NAMALWA (cell line): ENCODE measurements around the gene LLGL1.
A peak's percentile ranks its signal among the peaks of the same experiment; 100 is the strongest.

Experiments
- DNase-seq: peaks from one replicate; pipeline ENCODE4 v3.0.0-alpha.2; 2015; ENCODE audit warnings: low spot score

Gene LLGL1

DNA sequence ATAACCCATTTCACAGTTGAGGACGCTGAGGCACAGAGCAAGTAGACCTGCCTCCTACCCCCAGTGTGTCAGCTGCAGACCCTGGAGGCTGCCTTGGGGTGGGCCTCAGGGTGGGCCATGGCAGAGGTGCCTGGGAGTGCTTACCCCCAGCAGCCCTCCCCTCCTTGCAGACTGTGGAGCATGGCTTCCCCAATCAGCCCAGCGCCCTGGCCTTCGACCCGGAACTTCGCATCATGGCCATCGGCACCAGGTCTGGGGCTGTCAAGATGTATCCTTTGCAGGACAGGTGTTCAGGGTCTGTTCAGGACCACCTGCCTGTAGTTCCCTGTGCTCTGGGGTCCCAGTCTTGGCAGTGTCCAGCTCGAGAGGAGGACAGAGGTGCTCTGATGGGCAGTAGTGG lies 4.3 kb downstream of the LLGL1 start:
- no peak for DNase-seq

DNA sequence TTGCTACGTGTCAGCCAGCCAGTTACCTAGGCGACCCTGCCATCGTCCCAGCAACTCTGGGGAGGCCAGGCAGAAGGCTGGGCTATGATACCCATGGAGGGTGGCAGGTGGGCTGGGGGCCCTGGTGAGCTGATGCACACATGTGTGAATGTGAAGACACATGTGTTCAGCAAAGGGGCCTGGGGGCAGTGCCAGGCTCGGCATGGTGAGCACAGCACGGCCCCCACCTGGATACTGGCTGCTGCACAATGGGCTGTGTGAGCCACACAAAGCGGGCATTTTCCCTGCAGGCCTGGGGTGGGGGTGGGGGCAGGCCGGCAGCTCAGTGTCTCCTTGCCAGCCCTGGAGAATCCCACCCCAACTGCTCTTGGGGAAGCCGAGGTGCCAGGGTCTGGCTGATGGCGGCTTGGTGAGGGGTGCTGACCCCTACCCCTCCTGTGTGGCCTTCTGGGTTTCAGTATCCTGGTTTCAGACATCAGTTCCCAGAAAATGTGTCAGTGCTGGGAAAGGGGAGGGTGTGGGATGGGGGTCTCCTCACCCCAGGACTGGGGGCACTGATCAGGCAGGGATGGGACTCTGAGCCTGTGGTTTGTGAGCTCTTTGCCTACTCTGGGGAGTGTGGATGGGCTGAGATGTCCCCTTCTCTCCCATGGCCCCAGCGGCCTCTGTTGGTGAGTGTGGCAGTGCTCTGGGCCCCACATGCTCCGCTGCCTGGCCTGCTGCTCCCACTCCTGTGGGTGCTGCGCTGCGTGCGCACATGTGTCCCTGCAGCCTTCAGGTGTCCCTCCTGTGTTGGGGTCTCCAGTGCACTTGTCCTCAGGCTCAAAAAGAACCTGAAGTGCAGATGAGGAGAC lies 5.1 kb downstream of the LLGL1 start:
- DNase-seq = no peak

DNA sequence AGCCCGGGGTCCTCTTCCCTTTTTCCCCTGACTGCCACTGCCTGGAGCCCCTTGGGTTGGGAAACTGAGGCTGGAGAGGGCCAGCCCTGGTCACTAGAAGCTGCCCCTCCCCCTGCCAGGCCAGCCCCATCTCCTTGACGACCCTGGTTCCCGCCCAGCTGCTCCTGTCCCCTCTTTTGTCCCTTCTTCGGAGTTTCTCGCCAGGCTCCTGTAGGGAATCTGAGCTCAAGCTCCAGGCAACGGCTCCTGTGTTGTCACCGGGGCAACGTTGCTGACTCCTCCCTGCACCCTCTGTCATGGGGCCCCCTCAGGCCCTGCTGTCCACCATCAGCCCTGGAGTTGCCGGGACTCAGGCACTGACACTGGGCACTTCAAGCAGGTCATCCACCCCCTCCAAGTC lies 5.7 kb downstream of the LLGL1 start:
- DNase-seq = no peak

DNA sequence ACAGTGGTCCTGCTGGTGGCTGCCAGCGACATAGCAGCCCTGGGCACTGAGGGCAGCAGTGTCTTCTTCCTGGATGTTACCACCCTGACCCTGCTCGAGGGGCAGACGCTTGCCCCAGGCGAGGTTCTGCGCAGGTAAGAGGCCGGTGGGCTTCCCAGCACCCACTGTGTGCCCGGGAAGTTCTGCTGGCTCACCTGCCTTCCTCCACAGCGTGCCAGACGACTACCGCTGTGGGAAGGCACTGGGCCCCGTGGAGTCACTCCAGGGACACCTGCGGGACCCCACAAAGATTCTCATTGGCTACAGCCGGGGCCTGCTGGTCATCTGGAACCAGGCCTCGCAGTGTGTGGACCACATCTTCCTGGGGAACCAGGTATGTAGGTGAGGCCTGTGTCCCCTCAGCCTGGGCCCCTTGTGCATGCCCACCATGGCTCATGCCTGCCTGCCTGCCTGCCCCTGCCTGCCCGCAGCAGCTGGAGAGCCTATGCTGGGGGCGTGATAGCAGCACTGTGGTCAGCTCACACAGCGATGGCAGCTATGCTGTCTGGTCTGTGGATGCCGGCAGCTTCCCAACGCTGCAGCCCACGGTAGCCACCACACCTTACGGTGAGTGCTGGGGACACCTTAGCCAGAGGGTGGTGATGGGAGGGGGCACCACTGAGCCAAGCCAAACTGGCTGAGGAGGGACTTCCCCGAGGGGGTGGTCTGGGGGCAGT lies 8.5 kb downstream of the LLGL1 start:
- DNase-seq = no peak

DNA sequence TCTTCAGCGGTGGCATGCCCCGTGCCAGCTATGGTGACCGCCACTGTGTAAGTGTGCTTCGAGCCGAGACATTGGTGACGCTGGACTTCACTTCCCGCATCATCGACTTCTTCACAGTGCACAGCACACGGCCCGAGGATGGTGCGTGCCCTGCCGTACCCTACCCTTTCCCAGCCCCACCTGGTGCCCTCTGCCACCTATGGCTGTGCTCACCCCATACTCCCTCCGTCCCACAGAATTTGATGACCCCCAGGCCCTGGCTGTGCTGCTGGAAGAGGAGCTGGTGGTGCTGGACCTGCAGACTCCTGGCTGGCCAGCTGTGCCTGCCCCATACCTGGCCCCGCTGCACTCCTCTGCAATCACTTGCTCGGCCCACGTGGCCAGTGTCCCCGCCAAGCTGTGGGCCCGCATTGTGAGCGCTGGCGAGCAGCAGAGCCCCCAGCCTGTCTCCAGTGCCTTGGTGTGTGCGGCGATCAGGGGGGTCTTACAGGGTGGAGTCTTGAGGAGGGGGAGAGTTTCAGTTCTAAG lies 9.5 kb downstream of the LLGL1 start:
- DNase-seq = no peak

DNA sequence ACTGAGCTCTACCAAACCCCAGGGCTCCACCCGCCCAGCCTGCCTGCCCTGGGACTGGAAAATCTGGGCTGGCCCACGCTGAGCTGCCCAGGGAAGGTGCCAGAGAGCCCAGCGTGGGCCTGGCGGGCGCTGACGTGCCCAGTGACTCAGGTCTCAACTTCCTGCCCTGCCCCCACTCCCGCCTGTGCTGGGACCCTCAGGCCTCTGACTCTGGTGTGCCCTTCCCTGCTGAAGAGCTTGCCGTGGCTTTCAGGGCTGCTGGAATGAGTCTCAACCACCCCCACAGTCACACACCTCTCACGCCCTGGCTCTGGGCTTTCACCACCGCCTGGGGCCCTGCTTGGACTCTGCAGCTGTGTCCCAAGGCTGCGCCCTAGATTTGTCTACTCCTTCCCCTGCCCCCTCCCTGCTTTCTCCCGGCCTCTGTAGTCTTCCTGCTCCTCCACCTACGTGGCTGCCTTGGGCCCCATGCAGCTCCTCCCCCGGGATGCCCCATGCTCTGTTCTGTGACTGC lies 10.4 kb downstream of the LLGL1 start:
- DNase-seq = no peak

DNA sequence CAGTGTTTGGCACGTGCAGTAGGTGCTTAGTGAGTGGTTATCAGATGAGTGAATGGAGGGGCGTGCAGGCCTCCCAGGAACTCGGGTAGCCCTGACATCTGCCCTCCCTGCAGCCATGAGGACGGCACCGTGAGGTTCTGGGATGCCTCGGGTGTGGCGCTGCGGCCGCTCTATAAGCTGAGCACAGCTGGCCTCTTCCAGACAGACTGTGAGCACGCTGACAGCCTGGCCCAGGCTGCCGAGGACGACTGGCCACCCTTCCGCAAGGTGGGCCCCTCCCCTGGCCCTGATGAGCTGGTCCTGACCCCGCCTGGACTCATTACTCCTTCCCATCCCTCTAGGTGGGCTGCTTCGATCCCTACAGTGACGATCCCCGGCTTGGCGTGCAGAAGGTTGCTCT lies 11.1 kb downstream of the LLGL1 start:
- DNase-seq = no peak

DNA sequence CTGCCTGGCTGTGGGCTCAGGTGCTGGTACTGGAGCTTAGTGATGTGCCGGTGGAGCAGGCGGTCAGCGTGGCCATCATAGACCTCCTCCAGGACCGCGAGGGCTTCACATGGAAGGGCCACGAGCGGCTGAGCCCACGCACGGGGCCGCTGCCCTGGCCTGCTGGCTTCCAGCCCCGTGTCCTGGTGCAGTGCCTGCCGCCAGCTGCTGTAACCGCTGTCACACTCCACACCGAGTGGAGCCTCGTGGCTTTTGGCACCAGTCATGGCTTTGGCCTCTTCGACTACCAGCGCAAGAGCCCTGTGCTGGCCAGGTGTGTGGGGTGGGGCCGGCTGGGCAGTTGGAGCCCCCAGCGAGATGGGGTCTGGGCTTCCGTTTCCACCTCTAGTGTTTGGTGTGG lies 12.0 kb downstream of the LLGL1 start:
- DNase-seq = no peak

DNA sequence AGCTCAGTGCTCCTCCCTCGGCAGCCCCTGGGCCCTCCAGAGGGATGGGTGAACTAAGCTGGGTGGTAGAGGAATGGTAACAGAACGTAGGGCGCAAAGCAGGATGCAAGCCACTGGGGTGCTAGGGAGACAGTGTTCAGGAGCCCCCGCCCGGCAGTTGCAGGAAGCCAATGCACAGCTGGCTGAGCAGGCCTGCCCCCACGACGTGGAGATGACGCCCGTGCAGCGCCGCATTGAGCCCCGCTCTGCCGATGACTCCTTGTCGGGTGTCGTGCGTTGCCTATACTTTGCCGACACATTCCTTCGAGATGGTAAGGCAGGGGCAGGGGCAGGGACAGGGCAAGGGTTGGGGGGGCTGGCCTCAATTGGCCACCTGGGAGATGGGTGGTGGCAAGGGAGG lies 12.9 kb downstream of the LLGL1 start:
- DNase-seq = no peak

DNA sequence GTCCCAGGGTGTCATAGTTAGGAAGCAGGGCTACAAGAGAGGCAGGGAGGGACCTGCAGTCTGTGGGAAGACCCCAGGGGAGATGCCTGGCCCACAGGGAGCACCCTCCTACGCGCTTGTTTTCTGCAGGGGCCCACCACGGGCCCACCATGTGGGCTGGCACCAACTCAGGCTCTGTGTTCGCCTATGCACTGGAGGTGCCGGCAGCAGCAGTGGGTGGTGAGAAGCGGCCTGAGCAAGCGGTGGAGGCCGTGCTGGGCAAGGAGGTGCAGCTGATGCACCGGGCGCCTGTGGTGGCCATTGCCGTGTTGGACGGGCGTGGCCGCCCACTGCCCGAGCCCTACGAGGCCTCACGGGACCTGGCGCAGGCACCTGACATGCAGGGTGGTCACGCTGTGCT lies 15.0 kb downstream of the LLGL1 start:
- no peak for DNase-seq

DNA sequence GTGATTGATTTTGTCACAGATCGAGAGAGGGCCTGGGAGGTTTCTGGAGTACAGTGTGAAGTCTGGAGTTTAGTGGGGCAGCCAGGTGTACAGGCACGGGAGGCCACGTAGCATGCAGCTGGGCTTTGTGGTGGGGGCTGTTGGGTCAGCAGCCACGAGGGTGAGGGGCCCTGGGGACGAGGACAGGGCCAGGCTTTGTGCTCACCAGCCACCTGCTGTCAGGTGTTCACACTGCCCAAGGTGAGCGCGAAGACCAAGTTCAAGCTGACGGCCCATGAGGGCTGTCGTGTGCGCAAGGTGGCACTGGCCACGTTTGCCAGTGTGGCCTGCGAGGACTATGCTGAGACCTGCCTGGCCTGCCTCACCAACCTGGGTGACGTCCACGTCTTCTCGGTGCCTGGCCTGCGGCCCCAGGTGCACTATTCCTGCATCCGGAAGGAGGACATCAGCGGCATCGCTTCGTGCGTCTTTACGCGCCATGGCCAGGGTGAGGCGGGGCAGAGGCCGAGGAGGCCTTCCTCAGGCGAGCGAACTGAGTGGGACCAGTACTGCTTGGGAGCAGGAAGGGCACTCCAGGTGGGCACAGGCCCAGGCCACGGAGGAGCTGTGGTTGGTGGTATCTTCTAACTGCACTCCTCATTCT lies 15.9 kb downstream of the LLGL1 start:
- DNase-seq = no peak

DNA sequence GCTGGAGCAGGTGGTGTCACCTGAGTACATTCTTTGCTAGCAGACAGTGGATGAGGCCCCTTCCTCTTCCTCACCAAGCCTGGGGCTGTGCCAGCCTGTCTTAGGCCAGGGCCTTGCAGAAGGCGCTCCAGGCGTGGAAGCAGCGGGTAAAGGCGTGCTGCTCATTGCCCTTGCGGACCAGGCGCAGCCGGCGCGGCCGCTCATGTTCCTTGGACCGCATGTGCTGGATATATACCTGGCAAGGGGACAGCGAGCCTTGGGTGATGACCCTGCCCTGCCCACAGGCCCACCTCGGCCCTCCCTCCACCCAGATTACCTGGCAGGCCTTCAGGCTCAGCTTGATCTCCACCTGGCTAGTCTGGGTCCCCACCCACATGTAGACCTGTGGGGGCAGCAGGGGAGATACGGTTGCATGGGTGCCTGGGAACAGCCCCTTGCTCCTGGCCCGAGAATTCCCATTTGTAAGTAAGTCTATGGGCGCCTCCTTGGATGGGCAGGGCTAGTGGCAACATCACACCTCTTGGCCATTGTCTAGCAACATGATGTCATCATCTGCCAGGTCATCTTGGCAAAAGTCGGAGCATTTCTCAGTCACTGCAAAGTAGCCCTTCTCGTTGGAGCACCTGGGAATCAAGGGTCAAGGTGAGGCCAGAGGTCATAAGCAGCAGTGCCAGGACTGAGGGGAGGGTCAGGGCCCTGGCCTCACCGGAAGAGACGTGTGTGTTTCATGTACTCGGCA lies 19.8 kb downstream of the LLGL1 start:
- no peak for DNase-seq

DNA sequence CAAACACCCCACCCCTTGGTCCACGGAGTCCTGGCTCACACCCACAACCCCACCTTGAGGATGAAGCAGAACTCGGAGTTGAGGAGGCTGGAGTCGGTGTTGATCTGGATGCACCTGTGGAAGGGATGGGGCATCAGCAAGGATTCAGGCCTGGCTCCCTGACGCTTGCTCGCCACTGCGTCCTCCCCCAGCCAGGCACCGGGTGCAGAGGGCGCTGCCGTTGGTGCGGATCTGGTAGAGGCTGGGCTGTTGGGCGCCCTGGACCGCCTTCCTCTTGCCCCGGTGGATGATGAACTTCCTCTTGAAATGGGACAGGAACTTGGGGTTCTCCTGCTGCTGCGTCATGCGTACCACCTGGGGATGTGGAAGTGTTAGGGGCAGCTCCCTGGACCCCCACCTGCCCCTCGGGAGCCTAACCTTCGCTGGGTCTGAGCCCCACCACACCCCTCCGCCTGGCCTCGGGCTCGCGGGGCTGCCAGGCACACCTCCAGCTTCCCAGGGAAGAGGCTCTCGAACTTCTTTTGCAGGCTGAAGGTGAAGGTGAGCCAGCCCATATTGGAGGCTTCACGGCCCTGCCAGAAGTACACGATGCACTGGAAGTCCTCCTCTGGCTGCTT lies 20.8 kb downstream of the LLGL1 start:
- DNase-seq = no peak

DNA sequence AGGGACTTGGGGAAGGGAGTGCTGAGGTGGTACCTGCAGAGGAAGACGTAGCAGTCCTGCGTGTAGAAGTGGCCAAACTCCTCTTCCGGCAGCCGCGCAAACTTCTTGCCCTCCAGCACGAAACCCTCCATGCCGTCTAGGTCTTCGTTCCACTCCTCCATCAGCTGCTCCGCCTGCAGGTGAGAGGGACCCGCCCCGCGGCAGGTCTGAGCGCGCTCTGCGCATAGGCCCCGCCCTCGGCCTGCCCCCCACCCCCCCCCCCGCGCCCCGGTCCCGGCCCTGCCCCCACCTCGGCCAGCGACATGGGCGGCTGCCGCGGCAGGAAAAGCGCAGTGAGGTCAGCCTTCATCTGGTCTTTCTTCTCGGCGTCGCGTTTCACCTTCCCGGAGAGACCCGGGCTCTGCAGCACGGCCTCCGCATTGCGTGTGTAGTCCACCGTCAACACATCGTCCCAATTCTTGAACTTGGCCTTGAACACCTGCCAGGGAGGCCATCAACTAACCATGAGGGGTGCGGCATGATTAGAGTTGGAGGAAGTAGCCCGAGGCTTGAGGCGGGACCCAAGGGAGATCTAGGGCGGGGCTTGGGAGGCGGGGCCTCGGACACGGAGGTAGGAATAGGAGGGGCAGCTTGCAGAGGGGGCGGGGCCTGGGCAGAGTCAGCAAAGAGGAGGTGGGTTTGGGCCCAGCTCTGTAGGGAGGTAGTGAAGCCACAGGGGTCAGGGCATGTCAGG lies 21.6 kb downstream of the LLGL1 start:
- DNase-seq = peak; percentile 45

DNA sequence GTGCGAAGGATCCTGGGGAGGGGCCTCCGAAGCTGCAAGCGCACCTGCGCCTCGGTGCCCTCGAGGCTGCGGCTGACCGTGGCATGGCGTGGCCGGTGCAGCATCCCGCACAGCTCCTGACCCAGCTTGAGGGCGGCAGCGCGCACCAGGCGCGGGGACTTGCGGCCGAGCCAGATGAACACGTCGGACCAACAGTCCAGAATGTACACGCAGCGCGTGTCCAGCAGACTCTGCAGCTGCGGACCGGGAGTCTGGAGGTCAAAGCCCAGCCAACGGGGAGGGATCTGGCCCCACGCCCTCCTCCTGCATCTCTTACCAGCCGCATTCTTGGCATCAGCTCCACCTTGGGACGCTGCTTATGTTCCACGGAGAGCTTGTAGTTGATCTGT lies 22.2 kb downstream of the LLGL1 start:
- DNase-seq = no peak

DNA sequence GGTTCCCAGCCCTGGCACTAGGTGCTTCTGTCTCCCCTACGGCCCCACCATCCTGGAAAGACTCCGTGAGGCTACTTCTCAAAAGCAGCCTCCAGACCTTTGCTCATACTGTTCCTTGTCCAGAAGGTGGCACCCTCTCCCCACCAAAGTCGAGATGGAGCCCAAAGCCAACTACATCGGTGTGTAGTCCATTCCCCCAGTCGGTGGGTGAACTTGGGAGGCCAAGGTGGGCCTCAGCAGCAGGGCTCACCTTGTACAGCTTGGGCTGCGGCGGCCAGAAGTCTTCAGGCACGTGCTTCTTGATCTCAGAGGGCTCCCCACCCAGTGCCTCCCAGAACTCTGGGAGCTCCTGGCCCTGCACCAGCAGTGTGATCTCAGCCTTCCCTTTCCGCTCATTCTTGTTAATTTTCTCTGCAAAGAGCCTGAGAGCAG lies 22.9 kb downstream of the LLGL1 start:
- peak; percentile 75 for DNase-seq

DNA sequence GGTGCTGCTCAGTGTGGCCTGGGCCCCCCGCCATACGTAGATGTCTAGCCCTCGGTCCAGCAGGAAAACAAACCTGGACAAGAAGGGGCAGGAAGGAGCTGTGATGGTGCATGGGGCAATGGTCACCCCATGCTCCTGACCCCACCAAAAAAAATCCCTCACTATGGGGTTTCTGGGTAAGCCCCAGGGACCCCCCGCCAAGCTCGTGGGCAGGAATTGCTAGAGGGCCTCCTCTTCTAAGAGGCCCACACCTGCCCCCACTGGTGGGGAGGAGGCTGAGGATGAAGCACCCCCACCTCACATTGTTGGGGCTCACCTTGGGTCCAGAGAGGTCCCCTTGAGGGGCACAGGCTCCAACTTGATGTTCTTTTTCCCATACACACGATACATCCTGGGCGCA lies 23.4 kb downstream of the LLGL1 start:
- DNase-seq = no peak

DNA sequence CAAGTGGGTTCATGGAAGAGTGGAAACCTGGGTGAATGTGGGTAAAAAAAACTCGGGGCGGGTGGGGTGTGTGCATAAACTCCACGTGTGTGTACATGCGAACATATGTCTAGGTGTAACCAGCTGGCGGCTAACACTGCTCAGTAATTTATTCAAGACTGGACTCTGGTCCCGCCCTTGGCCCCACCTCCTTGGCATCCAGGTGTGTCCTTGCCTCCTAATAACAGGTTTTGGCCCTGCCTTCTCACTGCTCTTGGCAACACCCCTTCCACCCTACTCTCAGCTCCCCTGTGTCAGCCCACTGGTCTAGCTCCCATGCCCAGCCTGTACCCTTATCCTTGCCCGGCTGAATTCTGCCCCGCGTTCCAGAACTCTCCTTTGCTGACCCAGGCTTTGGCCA lies 24.8 kb downstream of the LLGL1 start:
- no peak for DNase-seq

DNA sequence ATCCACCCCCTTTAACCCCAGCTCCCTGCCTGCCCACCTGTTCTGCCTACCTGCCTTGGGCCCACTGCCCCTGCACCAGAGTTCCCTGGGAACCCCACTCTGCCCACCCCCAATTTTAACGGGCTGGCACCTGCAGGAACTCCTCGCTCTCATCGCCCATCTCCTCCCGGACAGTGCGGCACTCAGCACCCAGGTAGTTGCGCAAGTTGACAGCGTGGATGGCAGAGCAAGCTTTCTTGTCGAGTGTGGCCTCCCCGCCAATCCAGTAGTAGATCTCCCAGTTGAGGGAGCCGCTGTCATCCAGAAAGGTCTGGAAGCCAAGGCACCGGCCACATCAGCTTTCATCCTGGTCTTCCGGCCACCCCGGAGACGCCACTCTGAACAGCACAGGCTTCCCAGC lies 25.3 kb downstream of the LLGL1 start:
- DNase-seq = no peak

DNA sequence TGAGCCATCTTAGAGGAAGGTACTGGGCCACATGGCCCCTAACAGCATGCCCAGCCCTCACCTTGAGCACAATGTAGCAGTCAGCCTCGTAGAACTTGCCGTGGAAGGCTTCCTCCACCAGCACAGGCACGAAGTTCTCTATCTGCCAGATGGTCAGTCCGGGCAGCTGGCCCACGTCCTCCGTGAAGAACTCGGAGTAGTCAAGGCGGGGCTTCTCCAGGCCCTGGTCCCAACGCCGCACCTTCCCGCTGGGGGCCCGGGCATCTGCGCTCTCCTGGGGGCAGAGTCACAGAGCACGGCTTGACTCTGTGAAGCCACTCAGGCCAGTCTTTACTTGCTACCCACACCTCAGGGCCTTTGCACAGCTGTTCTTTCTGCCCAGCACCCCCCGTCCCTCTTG lies 25.8 kb downstream of the LLGL1 start:
- DNase-seq = no peak

DNA sequence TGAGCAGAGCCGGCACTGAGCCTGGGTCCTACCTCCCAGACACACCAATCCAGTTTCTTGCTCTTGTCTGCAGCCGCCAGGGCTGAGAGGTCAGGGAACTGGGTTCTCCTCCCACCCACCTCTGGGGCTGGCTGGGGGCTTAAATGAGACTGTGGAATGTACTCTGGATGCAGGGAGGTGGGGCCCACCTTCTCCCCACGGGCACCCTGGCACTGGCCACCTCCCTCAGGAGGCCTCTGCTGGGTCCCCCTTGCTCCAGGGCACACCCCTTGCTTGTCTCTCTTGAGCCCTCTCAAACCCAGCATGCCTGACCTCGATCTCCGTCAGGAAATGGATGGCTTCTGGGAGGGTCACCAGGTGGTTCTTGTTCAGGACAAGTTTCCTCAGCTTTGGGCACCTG lies 26.7 kb downstream of the LLGL1 start:
- no peak for DNase-seq
